ELF-1 (cell line): ENCODE data around the gene POC1A.
"Not testable (repeated sequence)": the region's sequence is repeated elsewhere in the genome, so short reads cannot be mapped to it uniquely, and the experiment has no call there.

Source experiments
- DNase-seq: peaks from one replicate; pipeline ENCODE4 v3.0.0-alpha.2; 2016; ENCODE audit warnings: low read depth, low spot score

Gene POC1A

GRCh38 chr3:52151991-52152390 lies 2.2 kb downstream of the POC1A start:
- DNase-seq = not testable (repeated sequence)

GRCh38 chr3:52150860-52151259 lies 3.4 kb downstream of the POC1A start:
- no peak for DNase-seq

- no peak for DNase-seq
Measured at GRCh38 chr3:52150357-52150756, 3.9 kb downstream of the POC1A start.

GRCh38 chr3:52149726-52150125 lies 4.5 kb downstream of the POC1A start:
- no peak for DNase-seq

- no peak for DNase-seq
Measured at GRCh38 chr3:52149021-52149420, 5.2 kb downstream of the POC1A start.

GRCh38 chr3:52147804-52148203 lies 6.4 kb downstream of the POC1A start:
- no peak for DNase-seq

GRCh38 chr3:52146811-52147210 lies 7.4 kb downstream of the POC1A start:
- no peak for DNase-seq

DNA sequence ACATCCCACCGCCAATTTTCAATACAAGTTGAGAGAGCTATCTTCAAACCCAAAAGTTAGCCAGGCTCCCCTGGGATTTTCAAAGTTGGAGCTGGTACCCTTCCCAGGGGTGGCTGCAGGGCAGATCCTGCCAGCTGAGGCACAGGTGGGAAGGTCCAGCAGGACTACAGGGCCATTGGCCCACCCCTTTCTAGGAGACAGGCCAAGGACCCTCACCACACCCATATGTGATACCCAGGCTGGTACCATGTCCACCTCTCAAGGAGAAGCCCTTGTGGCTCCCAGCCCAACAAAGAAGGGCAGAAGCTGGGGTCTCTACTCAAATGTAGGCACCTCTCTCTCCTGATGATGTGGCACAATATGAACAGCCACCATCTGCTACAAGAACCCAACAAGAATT lies 8.0 kb downstream of the POC1A start:
- no peak for DNase-seq

GRCh38 chr3:52145736-52146110 lies 8.5 kb downstream of the POC1A start:
- DNase-seq = no peak

DNA sequence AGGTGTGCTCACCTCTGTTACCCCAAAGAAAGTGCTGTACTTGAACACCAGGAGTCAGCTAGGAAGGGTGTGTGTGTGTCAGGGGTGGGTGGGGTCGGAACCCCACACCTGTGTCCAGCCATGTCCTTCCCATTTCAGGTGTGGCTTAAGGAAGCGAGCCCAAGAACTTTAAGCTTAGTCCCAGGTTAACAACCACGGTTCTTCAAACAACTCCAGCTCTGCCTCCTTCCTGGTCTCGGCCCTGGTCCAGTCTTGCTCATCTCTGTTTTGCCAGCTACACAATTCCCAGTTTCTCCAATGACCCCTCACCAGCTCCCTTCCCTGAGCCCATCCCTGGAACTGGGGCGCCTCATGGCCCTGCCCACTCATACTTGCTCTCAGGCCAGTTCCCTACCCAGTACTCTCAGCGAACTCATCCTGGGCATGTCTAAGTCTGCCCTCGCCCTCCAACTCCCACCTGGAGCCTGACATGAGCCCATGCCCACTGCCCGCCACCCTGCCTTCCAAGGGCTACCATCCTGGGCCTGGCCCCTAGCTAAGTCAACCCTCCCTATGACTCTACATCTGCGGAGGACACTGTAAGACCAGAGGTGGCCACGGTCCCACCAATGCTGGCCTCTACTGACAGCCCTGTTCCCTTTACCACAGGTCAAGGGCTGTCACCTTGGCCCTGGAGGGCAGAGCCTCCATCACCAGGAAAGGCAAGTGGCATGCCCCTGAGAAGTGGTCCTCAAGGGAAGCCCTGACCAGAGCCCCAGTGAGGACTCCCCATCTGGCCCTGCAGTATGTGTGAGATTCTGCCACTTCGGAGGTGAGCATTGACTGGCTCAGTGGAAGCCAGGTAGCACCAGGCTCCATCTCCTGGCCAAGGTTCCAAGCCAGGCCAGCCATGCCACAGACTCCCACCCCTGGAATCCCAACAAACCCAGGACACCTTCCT lies 9.2 kb downstream of the POC1A start:
- no peak for DNase-seq

GRCh38 chr3:52144034-52144795 lies 10.0 kb downstream of the POC1A start:
- peak; percentile 88 for DNase-seq

GRCh38 chr3:52143616-52144015 lies 10.6 kb downstream of the POC1A start:
- DNase-seq = no peak

DNA sequence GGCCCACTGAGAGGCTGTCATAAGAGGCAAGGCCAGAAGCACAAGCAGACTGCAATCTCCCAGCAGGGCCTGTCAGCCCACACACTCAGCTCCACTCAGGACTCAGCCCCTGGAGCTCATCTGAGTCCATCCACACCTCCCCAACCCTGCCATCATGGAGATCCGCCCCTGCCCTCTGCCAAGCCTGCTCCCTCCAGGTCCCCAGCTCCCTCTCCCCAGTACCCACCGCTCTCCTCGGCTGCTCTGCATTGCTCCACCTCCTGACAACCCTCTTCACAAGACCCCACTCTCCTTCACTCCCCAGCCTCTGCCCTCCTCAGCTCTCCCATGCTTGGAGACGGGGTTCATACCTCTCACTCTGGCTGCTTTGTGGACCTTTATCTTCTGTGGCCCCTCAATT lies 11.1 kb downstream of the POC1A start:
- DNase-seq = no peak

DNA sequence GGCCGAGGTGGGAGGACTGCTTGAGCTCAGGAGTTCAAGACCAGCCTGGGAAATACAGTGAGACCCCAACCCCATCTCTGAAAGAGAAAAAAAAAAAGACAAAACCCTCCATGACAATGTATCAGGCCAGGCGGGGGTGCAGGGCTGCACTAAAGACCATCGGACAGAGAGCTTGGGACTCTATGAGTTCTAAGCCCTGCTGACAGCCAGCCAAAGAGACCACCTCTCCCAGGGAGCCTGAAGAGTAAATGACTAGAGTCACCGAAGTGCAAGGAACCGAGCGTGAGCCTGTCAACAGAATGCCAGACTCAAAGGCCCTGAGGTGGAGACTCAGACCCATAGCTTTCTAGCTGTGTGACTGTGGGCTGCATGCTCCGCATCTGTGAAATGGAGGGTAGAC lies 12.5 kb downstream of the POC1A start:
- DNase-seq = no peak

DNA sequence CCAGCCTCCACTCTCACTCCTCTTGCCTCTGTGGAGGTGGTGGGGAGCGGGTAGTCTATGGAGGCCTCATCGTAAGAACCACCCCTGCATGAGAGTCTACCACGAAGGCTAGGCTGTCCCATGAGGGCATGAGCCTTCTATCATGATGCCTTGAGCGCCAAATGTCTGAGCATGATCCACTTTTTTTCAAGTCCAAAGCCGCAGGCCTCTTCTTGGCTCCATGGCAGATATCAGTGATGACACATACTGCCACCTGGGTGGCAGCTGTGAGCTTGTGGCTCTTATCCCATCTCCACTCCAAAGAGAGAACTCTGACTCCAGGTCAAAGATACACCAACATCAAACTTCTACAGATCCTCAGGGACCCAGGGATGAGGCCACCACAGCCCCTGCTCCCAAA lies 13.5 kb downstream of the POC1A start:
- no peak for DNase-seq

DNA sequence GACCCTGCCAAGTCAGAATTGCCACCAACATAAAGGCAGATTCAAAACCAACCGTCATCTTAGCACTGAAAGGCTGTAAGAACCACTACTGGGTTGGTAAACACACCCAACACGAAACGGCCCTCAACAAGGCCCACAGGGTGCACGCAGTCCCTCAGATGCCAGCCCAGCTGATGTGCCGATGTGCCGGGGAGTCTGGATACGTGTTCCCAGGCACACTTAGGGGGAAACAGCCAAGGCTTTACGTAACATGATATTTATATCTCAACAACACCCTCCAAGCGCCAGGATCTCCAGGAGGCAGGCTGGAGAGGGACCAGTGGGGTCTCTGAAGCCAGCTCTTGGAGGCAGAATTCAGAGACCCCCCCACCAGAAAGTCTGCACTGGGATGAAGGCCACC lies 14.2 kb downstream of the POC1A start:
- no peak for DNase-seq

GRCh38 chr3:52137311-52137710 lies 16.9 kb downstream of the POC1A start:
- no peak for DNase-seq

GRCh38 chr3:52136513-52136912 lies 17.7 kb downstream of the POC1A start:
- DNase-seq = no peak

DNA sequence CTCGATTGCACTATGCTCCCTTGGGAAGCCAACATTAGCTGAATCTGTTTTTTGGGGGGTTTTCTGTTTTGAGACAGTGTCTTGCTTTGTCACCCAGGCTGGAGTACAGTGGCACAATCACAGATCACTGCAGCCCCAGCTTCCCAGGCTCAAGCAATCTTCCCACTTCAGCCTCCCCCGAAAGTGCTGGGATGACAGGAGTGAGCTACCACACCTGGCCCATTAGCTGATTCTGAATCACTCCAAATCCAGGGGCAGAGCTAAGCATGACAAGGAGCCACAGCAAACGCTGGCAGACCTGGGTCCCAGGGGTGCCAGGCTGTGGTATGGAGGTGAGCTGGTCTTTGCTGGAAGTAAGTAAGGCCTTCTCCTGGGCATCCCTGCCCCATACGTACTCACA lies 18.9 kb downstream of the POC1A start:
- DNase-seq = no peak

DNA sequence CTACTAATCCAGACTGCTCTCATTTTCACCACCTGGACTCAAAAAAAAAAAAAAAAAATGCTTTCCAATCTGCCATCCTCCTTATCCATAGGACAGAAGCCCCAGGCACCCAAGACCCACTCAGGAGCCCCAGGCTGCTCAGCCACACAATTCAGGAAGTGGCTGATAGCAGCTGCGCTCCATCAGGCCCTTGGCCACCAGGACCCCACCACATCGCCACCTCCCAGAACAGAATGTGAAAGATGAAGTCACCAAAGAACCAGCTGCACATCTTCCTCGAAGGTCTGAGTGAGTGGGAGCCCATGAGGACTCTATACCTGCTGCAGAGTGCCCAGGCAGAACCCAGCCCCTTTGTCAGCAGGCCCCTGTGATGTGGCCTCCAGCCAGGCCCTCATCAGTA lies 19.5 kb downstream of the POC1A start:
- DNase-seq = no peak

GRCh38 chr3:52132930-52133329 lies 21.3 kb downstream of the POC1A start:
- no peak for DNase-seq

DNA sequence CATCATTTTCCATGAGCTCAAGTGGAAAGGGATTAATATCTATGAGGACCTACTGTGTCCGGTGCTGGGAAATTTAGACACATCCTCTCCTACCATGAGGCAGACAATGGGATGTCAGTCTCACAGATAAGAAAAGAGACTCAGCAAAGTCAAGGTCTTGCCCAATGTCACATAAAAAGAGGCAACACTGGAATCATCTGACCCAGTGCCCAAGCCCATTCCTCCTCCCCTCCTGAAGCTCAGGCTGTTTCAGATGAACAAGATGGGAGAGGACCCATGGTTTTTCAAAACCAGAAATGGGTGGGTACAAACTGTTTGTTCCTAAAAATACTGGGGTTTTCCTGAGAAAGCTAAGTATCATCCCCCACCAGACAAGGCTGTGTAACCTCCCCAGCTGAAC lies 22.2 kb downstream of the POC1A start:
- no peak for DNase-seq
